IPS-NIHi11 (cell line): ENCODE measurements around the gene ZFHX3.
A peak's percentile ranks its signal among the peaks of the same experiment; 100 is the strongest.

Experiments
- DNase-seq: peaks from one replicate; pipeline ENCODE4 v3.0.0; 2012; ENCODE audit warnings: mixed read lengths, low spot score

The ZFHX3 gene

DNA sequence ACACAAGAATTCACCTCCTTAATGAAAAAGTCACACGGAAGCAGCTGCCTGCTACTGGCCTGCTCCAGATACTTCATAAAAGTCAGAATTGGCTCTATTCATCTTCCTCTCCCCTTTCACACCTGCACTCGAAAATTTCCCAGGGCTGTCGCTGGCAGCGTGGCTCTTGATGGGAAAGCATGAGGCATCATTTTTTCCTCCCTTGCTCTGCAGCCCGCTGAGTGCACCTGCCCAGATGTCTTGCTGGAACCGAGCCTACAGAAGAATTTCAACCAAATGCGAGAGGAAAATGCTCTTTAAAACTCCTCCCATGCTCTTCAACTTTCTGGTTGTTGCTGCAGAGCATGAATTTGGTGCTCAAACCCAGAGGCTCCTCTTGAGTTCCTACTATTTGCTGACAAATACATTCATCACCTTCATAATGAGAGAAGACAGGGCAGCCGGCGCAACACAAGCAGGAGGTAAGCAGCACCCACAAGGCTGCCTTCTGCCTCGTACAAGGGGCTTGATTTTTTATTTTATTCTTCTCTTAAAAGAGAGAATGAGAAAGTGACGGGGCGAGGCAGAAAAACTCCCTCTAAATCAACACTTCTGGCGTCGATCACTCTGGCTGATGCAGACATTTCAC lies 146.8 kb downstream of the ZFHX3 start:
- no peak for DNase-seq

DNA sequence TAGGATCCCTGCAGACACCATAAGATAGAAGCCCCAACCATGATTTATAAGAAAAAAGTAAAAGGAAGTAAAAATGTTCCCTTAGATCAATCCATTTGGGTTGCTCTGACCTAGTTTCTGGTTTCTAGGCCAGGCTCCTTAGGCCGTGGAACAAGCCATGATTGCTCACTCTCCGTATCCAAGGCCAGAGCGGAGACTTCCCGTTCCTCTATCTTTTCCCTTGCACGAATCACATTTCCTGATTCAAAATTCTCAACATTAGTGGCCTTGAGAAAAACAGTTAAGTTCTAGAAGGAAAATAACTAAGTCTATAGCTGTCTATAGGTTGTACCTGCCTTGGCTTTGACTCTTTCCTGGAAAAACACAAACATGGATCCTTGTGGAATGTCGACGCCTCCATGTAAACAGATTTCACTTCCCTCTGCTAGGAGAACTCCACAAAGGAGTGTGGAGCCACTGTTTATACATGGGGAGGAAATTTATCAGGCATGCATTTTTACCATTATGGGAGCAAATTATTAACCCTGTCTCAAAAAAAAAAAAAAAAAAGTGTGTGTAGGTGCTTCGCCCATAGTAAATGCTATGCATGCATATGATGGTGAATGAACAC lies 149.6 kb downstream of the ZFHX3 start:
- no peak for DNase-seq

DNA sequence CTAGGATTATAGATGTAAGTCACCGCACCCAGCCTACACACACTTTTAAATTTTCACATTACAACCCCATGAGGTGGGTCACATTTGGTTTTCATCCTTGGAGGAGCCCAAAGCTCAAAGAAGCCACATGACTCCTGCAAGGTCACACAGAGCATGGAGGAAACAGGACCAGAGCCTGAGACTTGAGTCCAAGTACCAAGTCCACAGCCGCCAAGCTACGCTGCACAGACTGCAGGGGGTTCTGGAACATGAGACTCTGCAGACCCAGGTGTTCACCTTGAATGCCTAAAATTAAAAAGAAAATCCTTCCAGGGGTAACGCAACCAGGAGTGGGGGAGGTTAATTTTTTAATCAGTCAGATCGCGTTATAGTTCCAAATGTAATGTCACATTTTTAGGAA lies 150.2 kb downstream of the ZFHX3 start:
- no peak for DNase-seq

DNA sequence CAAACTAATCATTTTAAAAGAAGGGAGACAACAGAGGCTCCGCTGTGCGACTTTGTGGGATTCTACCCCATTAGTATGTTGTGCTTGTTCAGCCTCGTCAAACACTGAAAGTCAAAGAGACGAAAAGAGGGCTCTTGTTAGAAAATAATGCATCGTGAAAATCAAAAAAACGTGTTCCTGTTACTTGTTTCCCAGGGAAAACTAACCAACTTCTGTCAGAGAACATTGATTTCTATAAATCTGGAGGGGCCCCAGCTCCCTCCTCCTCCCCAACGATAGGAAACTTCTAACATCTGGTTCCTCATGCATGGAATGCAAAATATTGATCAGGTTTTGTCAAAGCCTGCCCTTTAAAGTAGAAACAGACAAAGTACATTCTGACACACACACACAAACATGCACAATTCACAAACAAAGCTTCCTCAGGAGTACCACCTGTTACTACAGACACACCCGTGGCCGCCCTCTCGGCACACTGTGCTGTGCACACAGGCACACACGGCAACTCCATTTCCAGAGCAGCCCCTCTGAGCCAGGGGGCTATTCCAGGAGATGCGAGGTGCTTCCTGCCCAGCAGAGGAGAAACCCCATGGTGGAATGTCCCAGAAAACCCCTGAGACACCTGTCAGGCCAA lies 151.3 kb downstream of the ZFHX3 start:
- DNase-seq, result no peak

DNA sequence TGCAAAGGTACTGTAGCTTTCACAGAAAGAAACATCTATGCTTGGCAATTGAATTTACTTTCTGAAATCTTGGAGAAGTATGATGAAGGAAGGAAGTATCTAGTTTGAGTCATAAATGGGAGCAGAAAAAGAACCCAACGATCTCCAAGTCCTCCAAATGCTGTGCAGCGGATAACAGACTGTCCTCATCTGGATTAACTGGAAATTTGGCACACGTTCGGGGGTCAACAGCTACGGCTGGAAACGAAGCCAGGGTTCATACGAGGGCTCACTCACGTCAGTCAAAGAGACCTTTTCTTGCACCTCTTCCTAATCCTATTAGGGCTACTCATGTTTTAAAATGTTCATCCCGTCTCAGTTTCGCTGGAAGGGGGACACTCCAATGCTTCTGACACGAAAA lies 152.0 kb downstream of the ZFHX3 start:
- DNase-seq, result no peak

DNA sequence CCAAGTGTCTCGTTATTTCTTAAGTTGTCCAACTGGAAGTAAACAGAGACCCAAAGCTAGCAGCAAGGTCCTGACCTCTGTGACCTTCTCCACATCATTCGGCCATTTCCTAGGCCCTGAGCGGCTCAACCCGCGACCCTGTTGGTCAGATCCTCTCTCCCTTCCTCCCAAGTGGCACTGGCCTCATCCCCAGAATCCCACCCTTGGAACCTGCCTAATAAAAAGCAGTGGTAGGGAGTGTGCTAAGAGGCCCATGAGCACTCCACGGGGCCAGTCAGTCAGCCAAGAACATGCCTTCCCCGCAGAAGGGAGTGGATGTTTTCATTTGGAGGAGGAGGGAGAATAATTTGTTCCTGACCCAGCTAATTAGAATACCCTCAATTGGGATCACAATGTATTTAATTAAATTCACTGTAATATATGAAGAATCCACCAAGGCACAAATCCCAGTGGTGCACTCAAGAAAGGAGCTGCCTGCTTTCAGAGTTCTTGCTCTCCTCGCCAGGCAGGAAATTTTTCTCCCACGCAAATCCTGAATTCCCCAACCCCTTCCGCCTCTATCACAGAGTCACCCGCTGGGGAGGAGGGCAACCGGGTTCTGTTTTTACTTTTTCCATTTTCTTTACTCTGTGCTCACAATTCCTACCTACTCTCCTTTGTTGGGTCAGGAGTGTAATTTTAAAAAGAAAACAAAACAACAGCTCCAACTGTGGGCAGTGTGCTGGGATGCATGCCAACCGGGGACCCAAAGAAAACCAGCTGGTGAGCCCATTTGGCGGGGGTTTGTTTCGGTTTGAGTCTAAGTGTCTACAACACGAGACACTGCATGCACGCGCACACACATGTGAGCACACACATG lies 153.4 kb downstream of the ZFHX3 start:
- no peak for DNase-seq

DNA sequence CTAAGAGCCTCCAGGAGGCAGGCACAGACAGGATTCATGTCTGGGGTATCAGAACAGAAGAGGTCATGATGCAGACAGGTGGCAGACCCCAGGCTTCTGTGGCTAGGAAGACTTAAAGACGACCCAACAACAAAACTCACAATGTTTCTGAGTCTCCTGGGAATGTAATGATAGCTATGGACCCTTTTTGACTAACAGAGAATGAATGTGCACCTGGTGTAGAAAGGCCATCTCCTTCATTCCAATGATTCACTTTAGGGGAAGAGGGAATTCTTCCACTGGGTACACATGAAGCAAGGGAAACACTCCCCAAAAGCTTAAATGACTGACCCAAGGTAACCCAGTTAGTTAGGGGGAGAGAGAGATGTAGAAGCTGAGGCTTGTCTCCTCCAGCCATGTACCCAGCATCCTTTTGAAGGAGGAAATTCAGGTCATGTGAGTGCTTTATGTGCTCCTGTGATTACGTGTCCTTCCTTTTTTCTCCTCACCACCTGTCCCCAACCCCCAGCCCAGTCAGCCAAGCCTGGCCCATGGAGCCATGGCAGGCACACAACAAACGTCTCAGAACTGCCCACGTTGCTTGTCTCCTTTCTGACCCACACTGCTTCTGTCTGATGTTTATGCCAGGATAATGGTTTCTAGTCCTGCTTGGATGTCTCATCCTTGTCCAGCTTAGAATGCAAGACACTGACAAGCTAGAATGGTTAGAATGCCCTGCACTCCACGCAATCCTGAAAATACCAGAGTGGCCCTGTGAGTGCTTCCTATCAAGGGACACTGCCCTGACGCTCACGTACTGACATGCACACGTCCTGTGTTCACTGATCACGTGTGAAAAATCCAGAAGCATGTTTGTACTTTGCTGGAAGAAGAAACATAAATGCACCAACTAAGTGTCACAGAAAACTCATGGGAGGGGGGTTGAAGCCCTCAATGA lies 156.4 kb downstream of the ZFHX3 start:
- no peak for DNase-seq

DNA sequence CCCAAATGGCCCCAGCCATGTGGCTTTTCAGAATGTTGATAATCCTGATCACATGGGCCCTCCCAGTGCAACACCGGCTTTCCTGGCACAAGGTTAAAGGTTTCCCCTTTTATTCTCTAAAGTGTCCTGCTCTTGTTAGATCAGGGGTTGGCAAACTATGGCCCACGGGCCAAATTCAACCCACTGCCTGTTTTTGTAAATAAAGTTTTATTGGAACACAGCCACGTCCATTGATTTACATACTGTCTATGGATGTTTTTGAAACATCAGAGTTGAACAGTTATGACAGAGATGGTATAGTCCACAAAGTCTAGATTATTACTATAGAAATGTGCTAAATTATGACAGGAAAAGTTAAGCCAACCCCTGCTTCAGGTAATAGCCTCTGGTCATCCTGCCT lies 157.3 kb downstream of the ZFHX3 start:
- no peak for DNase-seq

DNA sequence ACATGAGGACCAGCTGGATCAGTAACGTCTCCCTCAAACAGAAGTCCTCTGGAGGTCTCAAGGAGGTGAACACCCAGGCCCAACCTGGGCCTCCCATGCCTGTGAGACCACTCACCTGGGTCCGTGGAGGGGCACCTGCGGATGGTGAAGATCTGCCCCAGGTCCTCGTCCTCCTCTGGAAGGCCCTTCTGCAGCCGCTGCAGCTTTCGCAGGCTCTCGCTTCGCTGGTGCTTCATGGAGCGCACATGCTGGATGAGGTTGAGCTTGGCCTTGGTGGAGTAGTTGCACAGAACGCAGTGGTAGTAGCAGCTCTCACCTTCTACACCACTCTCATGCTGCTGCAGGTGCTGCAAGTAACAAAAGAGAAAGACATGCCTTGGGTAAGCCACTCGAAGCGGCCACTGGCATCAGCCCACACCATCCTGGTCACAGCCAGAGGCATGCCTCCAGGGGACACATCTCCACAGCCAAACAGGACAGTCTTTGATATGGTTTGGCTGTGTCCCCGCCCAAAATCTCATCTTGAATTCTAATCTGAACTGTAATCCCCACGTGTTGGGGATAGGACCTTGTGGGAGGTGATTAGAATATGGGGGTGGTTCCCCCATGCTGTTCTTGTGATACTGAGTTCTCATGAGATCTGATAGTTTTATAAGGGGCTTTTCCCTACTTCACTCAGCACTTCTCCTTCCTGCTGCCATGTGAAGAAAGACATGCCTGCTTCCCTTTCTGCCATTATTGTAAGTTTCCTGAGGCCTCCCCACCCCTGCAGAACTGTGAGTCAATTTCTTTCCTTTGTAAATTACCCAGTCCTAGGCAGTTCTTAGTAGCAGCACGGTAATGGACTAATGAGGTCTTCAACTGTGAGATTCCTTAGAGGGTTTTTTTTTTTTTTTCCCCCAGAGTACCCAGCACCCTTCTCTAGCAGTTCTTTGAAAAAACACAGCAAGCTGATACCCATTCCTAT lies 158.0 kb downstream of the ZFHX3 start:
- DNase-seq, result no peak

DNA sequence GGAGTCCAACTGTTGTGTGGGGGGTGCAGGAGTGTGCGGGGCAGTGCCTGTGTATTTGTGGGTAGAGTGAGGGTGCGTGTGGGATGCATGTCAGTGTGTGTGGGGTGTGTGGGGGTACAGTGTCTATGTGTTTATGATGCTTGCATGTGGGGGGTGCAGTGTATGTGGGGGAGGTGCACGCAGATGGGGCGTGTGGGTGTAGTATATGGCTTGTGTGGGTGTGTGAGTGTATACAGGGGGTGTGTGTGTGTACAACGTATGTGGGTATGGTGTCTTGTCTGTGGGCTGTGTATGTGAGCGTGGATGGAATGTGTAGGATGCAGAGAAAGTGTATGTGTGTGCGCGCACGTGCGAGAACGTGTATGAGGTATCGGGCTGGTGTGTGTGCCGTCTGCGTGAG lies 160.4 kb downstream of the ZFHX3 start:
- no peak for DNase-seq

DNA sequence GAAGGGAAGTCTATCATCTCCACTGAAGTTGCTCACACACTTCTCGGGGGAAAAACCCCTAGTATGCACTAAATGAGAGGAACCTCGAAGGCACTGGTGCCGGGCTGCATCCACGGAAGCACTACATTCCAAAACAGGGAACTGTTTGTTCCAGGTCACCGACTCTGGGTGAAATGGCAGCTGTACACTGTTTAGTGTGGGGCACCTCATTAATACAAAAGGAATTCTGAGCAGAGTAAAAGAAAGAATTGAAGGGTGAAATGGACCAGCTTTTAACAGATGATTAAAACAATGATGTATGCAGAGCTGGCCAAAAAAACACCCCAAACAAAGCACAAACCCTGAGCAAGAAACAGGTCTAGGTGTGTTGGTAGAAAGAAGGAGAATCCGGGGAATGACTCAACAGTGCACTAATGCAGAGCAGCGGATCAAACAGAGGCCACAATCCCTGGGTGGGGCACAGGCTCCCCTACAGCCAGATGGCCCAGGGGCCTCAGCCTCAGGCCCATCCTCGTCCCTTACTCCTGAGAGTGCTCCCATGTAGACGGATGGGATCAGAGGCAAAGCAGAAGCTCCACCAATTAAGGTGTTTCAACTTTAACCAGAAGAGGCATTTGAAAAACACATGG lies 161.5 kb downstream of the ZFHX3 start:
- no peak for DNase-seq

DNA sequence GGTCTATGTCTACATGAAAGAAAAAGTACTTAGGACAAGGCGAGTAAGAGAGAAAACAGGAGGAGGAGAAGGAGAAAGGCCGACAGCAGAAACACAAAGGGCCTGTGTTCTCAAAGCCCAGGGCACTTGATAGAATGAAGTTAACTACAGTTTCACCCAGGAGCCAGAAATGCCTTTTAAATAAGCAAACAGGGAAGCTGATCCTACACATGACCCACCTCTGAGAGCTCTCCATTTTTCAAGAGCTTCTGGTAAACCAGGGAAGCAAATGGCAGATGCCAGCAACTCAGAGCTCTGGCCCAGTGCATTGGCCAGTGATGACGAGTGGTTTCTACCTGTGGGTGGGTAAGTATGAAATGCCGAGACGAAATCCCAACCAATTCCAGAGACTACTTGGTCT lies 163.4 kb downstream of the ZFHX3 start:
- no peak for DNase-seq

DNA sequence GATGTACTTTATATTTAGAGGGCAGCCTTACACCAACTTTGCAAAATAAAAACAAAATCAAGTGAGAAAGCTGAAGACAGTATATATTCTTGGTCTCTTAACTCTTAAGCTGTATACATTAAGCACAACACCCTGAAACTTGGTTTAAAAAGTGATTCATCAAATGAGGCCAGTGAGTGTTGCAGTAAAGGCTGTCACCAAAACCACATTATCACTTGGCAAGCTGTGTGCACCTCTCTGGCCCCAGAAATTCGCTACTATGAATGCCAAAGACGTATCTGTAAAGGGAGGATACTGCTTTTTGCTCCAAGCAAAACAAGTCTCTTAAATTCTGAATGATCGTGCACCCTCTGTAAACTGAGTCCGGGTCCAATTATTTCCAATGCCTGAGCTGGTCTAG lies 163.9 kb downstream of the ZFHX3 start:
- no peak for DNase-seq

DNA sequence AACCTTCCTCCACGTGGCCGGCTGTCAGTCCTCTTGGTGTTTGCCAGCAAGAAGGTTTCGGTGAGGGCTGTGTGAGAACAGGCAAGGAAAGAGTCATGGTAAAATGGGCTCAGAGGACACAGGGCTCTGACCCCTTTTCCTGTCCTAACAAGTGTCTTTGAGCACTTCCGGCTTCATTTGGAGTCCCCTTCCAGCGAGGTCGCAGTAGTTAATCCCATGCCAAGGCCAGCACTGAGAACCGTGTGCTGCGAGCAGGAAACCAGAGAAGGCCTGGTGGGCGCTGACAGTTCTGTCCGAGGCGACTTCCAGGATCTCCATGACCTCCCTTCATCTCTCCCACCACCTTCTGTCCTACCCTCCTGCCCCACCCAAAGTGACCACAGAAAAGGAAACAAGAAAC lies 168.1 kb downstream of the ZFHX3 start:
- DNase-seq, result no peak

DNA sequence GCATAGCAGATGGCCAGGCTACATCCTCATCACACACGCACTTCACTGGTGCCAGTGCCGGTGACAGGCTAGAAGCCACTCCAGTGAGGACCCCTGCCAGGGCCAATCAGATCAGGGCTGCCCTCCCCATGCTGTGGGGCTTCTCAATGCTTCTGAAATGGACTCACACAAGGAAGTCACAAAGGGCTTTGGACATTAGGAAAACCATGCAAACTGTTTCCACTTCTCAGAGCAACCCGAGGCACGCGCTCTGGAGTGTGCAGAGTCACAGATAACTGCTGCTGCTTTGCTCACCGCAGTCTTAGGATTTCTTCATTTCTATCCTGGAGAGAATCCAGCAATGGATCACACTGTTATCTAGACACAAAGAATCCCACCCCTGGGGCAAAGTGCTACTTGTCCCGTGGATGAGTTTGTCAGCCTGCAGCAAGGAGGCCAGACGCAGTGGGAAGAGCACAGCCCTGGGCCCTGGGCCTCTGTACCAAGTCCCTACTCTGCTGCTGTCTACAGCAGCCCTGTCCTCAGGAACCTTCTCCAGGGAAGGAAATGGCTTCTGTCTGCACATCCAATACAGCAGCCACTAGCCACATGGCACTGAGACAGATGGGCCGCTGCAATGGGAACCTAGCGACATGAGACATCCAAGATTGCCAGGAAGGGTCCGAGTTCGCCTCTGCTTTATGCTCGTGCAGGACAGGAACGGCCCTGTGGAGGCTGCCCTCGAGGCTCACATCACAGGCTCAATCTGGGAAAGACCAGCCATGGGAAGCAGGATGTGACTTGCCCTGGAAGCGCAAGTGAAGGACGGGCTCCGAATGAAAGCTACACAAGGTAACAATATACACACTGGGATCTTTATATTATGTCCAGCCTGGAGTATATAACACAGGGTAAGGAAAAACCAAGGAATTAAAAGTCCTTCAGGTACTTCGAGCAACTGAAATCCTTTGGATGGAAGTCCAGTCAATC lies 169.3 kb downstream of the ZFHX3 start:
- DNase-seq, result no peak

DNA sequence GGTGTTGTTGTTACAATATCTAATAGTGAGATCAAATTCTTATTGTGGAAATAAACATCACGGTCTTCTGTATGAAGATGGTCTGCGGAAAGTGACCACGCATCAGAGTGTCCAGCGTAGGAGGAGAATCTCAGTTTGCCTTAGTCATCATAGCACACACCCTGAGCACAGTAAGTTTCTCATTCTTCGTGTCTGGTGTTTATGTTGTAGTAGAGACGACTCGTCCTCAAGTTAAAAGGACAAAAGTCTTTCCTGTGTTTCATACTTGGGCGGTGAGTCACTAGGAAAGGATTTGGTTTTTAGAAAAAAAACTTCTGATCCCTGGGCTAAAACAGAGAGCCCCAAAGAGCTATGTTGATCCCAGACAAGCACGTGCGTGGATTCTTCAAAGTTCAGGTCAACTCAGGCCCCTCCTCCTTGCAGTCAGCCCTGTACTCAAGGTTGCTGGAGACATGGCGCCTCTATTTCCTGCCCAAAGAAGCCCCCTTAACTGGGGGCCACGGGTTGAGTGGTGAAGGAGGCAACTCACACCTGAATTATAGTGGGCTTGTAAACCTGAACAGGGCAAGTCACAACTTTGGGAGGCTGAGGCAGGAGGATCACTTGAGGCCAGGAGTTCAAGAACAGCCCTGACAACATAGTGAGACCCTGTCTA lies 170.4 kb downstream of the ZFHX3 start:
- DNase-seq, result peak; percentile 23

DNA sequence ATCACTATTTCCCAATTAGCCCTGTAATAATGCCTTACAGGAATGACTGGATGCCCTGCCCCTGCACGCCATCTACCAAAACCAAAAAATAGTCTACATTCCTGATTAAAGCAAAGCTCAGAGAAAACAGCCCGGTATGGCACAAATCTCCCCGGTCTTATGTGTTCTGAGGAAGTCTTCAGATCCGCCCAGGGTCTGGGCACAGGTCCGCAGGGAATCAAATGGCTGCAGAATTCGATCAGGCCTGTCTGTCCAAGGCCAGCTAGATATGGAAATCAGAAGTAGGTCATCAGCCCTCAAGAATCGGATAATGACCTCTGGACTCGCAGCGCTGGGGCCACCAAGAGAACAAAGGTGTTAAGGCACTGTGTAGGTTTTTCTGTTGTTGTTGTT lies 171.0 kb downstream of the ZFHX3 start:
- no peak for DNase-seq

DNA sequence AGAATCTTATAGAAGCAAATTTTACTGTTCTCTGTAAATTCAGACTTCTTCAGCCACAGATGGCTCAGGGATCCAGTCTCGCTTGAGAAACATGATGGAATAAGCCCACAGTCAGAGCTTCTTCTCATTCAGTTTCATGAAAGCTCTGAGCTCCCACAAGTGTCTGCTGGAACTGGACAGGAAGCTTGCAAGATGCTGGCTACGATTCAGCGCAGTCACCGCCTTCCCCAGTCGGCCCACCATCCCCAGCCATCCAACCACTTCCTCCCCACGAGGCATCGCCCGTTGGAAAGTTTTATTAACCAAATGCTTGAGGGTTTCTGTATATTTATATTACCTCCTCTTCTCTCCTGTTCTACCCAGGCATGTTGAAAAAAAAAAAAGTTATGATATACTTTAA lies 171.7 kb downstream of the ZFHX3 start:
- no peak for DNase-seq
